CD4-positive, alpha-beta memory T cell (primary cell): ENCODE data around the gene PRICKLE1. TPM values are rescaled to one million over a fixed set of nuclear protein-coding genes. Genes with fewer than 3 reads are reported as not detected.

ENCODE experiments used
- CTCF ChIA-PET: fragments of 350-600 bp; sonication (Branson Sonifier 250); formaldehyde crosslinking; loops from one replicate; lab custom pipeline; 2021; ENCODE audit warnings: inconsistent platforms; ENCODE audit not compliant: partially characterized antibody; lab: Charles Lee
- POLR2A ChIA-PET: fragments of 350-600 bp; sonication (Branson Sonifier 250); formaldehyde crosslinking; loops from one replicate; lab custom pipeline; 2021; ENCODE audit not compliant: partially characterized antibody; lab: Charles Lee
- DNase-seq, 5 donors: peaks; one replicate each; pipeline versions ENCODE4 v3.0.0 to v3.0.0-alpha.2; 2020 to 2022; ENCODE audit warnings: mixed read lengths in 1 of 5
- H3K27ac ChIP-seq: one replicate; pipeline ENCODE4 v1.7.0; 2013; ENCODE audit warnings: low read depth, low read length
- H3K27me3 ChIP-seq: 2 replicates; pipeline ENCODE4 v1.7.0; 2013; ENCODE audit warnings: mild to moderate bottlenecking, low read length, moderate library complexity; ENCODE audit not compliant: insufficient read depth
- H3K36me3 ChIP-seq: 2 replicates; pipeline ENCODE4 v1.7.0; 2013; ENCODE audit warnings: mild to moderate bottlenecking, low read length, moderate library complexity; ENCODE audit not compliant: insufficient read depth
- H3K4me1 ChIP-seq: 2 replicates; pipeline ENCODE4 v1.7.0; 2013; ENCODE audit warnings: mild to moderate bottlenecking, low read length, moderate library complexity; ENCODE audit not compliant: insufficient read depth
- H3K4me3 ChIP-seq, 2 donors: one replicate each; pipeline ENCODE4 v1.7.0; 2013; ENCODE audit warnings: low read length in 2 of 2, mild to moderate bottlenecking in 1 of 2
- H3K9me3 ChIP-seq, 2 donors: one replicate each; pipeline ENCODE4 v1.7.0; 2013; ENCODE audit warnings: low read length in 2 of 2, control low read depth in 1 of 2; ENCODE audit not compliant: control insufficient read depth in 1 of 2
- H3K27ac Mint-ChIP-seq, 7 donors: one replicate each; pipeline ENCODE4 v1.8.0; 2020 to 2021; ENCODE audit warnings: mixed read lengths in 7 of 7, mild to moderate bottlenecking in 6 of 7, inconsistent platforms in 3 of 7, moderate library complexity in 3 of 7
- H3K27me3 Mint-ChIP-seq, 2 donors: one replicate each; pipeline ENCODE4 v1.8.0; 2020 to 2021; ENCODE audit warnings: mixed read lengths in 2 of 2
- H3K36me3 Mint-ChIP-seq, 2 donors: one replicate each; pipeline ENCODE4 v1.8.0; 2020 to 2021; ENCODE audit warnings: mixed read lengths in 2 of 2, inconsistent platforms in 1 of 2, mild to moderate bottlenecking in 1 of 2
- H3K4me1 Mint-ChIP-seq, 4 donors: one replicate each; pipeline ENCODE4 v1.8.0; 2020 to 2021; ENCODE audit warnings: mixed read lengths in 4 of 4, mild to moderate bottlenecking in 1 of 4
- H3K4me3 Mint-ChIP-seq, 8 donors: one replicate each; pipeline ENCODE4 v1.8.0; 2020 to 2021; ENCODE audit warnings: mixed read lengths in 8 of 8, mild to moderate bottlenecking in 7 of 8, moderate library complexity in 6 of 8, inconsistent platforms in 3 of 8
- H3K9me3 Mint-ChIP-seq, 8 donors: one replicate each; pipeline ENCODE4 v1.8.0; 2020 to 2021; ENCODE audit warnings: mixed read lengths in 8 of 8, mild to moderate bottlenecking in 5 of 8, inconsistent platforms in 3 of 8, moderate library complexity in 1 of 8
- intact Hi-C: fragments of 100-400 bp; cut with micrococcal nuclease; formaldehyde crosslinking; loops from one replicate; pipeline ENCODE4 v1.15.1; 2023
- polyA plus RNA-seq, 2 donors: library from polyadenylated mRNA; unstranded; fragments of 300-500 nt; fragmentation: Illumina TruSeq; gene quantifications; one replicate each; pipeline ENCODE4 v1.2.3, GENCODE V29; 2021
- total RNA-seq, 2 experiments: library from RNA; stranded (reverse); gene quantifications; one replicate each; pipeline ENCODE4 v1.2.3, GENCODE V29; 2021

PRICKLE1 gene
- total and polyA plus RNA-seq, 4 experiments from 2014 or later: not detected

- intact Hi-C loops: no loop called here
- H3K9me3 Mint-ChIP-seq: no peaks in the 10 kb centered on the region
- no peaks in the 10 kb centered on the region for H3K27me3 ChIP-seq
- peaks cover 0 to 1% of the 10 kb centered on the region in 2 donors for H3K27me3 Mint-ChIP-seq
- no peaks in the 10 kb centered on the region for H3K4me1 ChIP-seq
- no peaks in the 10 kb centered on the region for H3K36me3 ChIP-seq
- no peak overlapping the region for H3K4me3 Mint-ChIP-seq
- no peak overlapping the region for H3K27ac ChIP-seq
- ChIA-PET CTCF (interaction anchor here (2.0 kb wide), 1 partner anchor 8 kb away, joined by 5 read pairs; no protein-coding TSS in a partner anchor), POLR2A (no interaction called here)
- H3K9me3 ChIP-seq: no peaks in the 10 kb centered on the region
- H3K4me1 Mint-ChIP-seq: no peaks in the 10 kb centered on the region
- no peaks in the 10 kb centered on the region for H3K36me3 Mint-ChIP-seq
- no peak overlapping the region for H3K4me3 ChIP-seq
- no peak for DNase-seq
- no peak overlapping the region for H3K27ac Mint-ChIP-seq
Observed at GRCh38 chr12:42570076-42570475, 19.5 kb downstream of the PRICKLE1 start.

GRCh38 chr12:42568952-42569915, 20.3 kb downstream of the PRICKLE1 start:
- no peak for DNase-seq
- no peak overlapping the region for H3K27ac Mint-ChIP-seq
- no peaks in the 10 kb centered on the region for H3K4me1 Mint-ChIP-seq
- ChIA-PET POLR2A (no interaction called here), CTCF (interaction anchor here (1.1 to 2.0 kb wide), 2 partner anchors 9 to 14 kb away, joined by 4 to 5 read pairs; no protein-coding TSS in a partner anchor)
- H3K27me3 Mint-ChIP-seq: peaks cover 0 to 1% of the 10 kb centered on the region in 2 donors
- H3K4me1 ChIP-seq: no peaks in the 10 kb centered on the region
- no peaks in the 10 kb centered on the region for H3K9me3 Mint-ChIP-seq
- no peaks in the 10 kb centered on the region for H3K36me3 Mint-ChIP-seq
- no peaks in the 10 kb centered on the region for H3K27me3 ChIP-seq
- intact Hi-C loops: loop anchor here (5.0 kb wide), 2 partner anchors 87 to 1622 kb away; no protein-coding TSS in a partner anchor
- H3K27ac ChIP-seq: no peak overlapping the region
- H3K9me3 ChIP-seq: no peaks in the 10 kb centered on the region
- no peaks in the 10 kb centered on the region for H3K36me3 ChIP-seq
- no peak overlapping the region for H3K4me3 Mint-ChIP-seq
- no peak overlapping the region for H3K4me3 ChIP-seq

- Mint-ChIP-seq H3K4me3 (no peak overlapping the region), H3K27ac (peak overlapping the region in 1 of 7 donors; percentile 31), H3K9me3 (peaks cover 0 to 2% (median 0%) of the 10 kb centered on the region in 8 donors), H3K4me1 (no peaks in the 10 kb centered on the region), H3K36me3 (no peaks in the 10 kb centered on the region), H3K27me3 (no peaks in the 10 kb centered on the region)
- no peaks in the 10 kb centered on the region for H3K36me3 ChIP-seq
- POLR2A ChIA-PET: no interaction called here
- no peak overlapping the region for H3K27ac ChIP-seq
- H3K4me3 ChIP-seq: no peak overlapping the region
- CTCF ChIA-PET: no interaction called here
- no peaks in the 10 kb centered on the region for H3K4me1 ChIP-seq
- no peaks in the 10 kb centered on the region for H3K27me3 ChIP-seq
- DNase-seq: no peak
- intact Hi-C loops: loop anchor here (5.0 kb wide), 2 partner anchors 83 to 1618 kb away; no protein-coding TSS in a partner anchor
- no peaks in the 10 kb centered on the region for H3K9me3 ChIP-seq
Observed at GRCh38 chr12:42565633-42566032, 23.9 kb downstream of the PRICKLE1 start.

GRCh38 chr12:42564996-42565395, 24.6 kb downstream of the PRICKLE1 start:
- no peak for DNase-seq
- H3K4me1 Mint-ChIP-seq: no peaks in the 10 kb centered on the region
- no peaks in the 10 kb centered on the region for H3K4me1 ChIP-seq
- ChIA-PET CTCF (no interaction called here), POLR2A (no interaction called here)
- no peak overlapping the region for H3K4me3 Mint-ChIP-seq
- no peaks in the 10 kb centered on the region for H3K36me3 Mint-ChIP-seq
- H3K9me3 Mint-ChIP-seq: peaks cover 0 to 2% (median 0%) of the 10 kb centered on the region in 8 donors
- H3K36me3 ChIP-seq: no peaks in the 10 kb centered on the region
- H3K27ac ChIP-seq: no peak overlapping the region
- no peaks in the 10 kb centered on the region for H3K27me3 ChIP-seq
- no peak overlapping the region for H3K27ac Mint-ChIP-seq
- no peaks in the 10 kb centered on the region for H3K9me3 ChIP-seq
- H3K27me3 Mint-ChIP-seq: no peaks in the 10 kb centered on the region
- intact Hi-C loops: loop anchor here (5.0 kb wide), 2 partner anchors 83 to 1618 kb away; no protein-coding TSS in a partner anchor
- no peak overlapping the region for H3K4me3 ChIP-seq

- H3K36me3 Mint-ChIP-seq: no peaks in the 10 kb centered on the region
- no peak for DNase-seq
- no peaks in the 10 kb centered on the region for H3K27me3 Mint-ChIP-seq
- ChIA-PET POLR2A (no interaction called here), CTCF (no interaction called here)
- peaks cover 0 to 2% (median 0%) of the 10 kb centered on the region in 8 donors for H3K9me3 Mint-ChIP-seq
- Histone ChIP-seq H3K27me3 (no peaks in the 10 kb centered on the region), H3K36me3 (no peaks in the 10 kb centered on the region), H3K27ac (no peak overlapping the region), H3K4me3 (no peak overlapping the region), H3K4me1 (no peaks in the 10 kb centered on the region), H3K9me3 (no peaks in the 10 kb centered on the region)
- intact Hi-C loops: no loop called here
- no peak overlapping the region for H3K4me3 Mint-ChIP-seq
- H3K27ac Mint-ChIP-seq: no peak overlapping the region
- no peaks in the 10 kb centered on the region for H3K4me1 Mint-ChIP-seq
Observed at GRCh38 chr12:42564556-42564955, 25.0 kb downstream of the PRICKLE1 start.

GRCh38 chr12:42560977-42561376, 28.6 kb downstream of the PRICKLE1 start:
- DNase-seq: no peak
- Histone ChIP-seq H3K4me3 (no peak overlapping the region), H3K36me3 (no peaks in the 10 kb centered on the region), H3K27me3 (no peaks in the 10 kb centered on the region), H3K9me3 (no peaks in the 10 kb centered on the region), H3K27ac (no peak overlapping the region), H3K4me1 (no peaks in the 10 kb centered on the region)
- Mint-ChIP-seq H3K4me1 (no peaks in the 10 kb centered on the region), H3K27me3 (peaks cover 0 to 2% of the 10 kb centered on the region in 2 donors), H3K36me3 (no peaks in the 10 kb centered on the region), H3K9me3 (peaks cover 0 to 2% (median 0%) of the 10 kb centered on the region in 8 donors), H3K27ac (no peak overlapping the region), H3K4me3 (no peak overlapping the region)
- POLR2A ChIA-PET: no interaction called here
- CTCF ChIA-PET: no interaction called here
- intact Hi-C loops: no loop called here

GRCh38 chr12:42557586-42558172, 31.9 kb downstream of the PRICKLE1 start:
- no peaks in the 10 kb centered on the region for H3K4me1 Mint-ChIP-seq
- H3K27ac Mint-ChIP-seq: no peak overlapping the region
- Histone ChIP-seq H3K9me3 (no peaks in the 10 kb centered on the region), H3K4me3 (no peak overlapping the region), H3K36me3 (no peaks in the 10 kb centered on the region), H3K27ac (no peak overlapping the region), H3K27me3 (no peaks in the 10 kb centered on the region), H3K4me1 (no peaks in the 10 kb centered on the region)
- POLR2A ChIA-PET: no interaction called here
- intact Hi-C loops: no loop called here
- peaks cover 0 to 2% of the 10 kb centered on the region in 2 donors for H3K27me3 Mint-ChIP-seq
- CTCF ChIA-PET: no interaction called here
- DNase-seq: no peak
- no peak overlapping the region for H3K4me3 Mint-ChIP-seq
- H3K36me3 Mint-ChIP-seq: no peaks in the 10 kb centered on the region
- H3K9me3 Mint-ChIP-seq: peaks cover 0 to 2% (median 0%) of the 10 kb centered on the region in 8 donors
